ENCODE results near the gene CFAP73.

The CFAP73 gene

GRCh38 chr12:113142173-113142885 is 7.2 kb upstream of the CFAP73 start:
- DNase-seq (ENCODE audit: low read depth): no peak

- no peak for DNase-seq (ENCODE audit: low read depth)
Measured at GRCh38 chr12:113142886-113143332, 6.6 kb upstream of the CFAP73 start.

DNA sequence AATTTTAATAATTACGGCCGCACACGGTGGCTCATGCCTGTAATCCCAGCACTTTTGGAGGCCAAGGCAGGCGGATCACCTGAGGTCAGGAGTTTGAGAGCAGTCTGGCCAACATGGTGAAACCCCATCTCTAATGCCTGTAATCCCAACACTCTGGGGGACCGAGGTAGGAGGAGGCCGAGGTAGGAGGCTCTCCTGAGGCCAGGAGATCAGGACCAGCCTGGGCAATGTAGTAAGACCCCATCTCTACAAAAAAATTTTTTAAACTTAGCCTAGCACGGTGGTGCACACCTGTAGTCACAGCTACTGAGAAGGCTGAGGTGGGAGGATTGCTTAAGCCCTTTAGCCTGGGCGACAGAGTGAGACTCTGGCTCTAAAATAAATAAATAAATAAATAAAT is 5.6 kb upstream of the CFAP73 start:
- no peak for DNase-seq (ENCODE audit: low read depth)

- DNase-seq (ENCODE audit: low read depth): no peak
Measured at GRCh38 chr12:113144806-113145205, 4.7 kb upstream of the CFAP73 start.

- no peak for DNase-seq (ENCODE audit: low read depth)
Measured at GRCh38 chr12:113145720-113146551, 3.6 kb upstream of the CFAP73 start.

DNA sequence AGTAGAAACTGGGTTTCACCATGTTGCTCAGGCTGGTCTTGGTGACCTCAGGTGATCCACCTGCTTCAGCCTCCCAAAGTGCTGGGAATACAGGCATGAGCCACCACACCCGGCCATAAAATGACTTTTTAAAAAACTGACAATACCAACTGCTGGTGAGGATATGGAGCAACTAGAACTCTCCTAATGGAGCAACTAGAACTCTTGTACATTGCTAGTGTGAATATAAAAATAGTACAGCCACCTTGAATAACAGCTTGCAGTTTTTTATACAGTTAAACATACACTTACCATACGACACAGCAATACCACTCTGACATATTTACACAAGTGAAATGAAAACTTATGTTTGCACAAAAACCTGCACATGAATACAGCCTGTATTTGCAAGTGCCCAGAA is 2.5 kb upstream of the CFAP73 start:
- DNase-seq (ENCODE audit: low read depth): no peak

DNA sequence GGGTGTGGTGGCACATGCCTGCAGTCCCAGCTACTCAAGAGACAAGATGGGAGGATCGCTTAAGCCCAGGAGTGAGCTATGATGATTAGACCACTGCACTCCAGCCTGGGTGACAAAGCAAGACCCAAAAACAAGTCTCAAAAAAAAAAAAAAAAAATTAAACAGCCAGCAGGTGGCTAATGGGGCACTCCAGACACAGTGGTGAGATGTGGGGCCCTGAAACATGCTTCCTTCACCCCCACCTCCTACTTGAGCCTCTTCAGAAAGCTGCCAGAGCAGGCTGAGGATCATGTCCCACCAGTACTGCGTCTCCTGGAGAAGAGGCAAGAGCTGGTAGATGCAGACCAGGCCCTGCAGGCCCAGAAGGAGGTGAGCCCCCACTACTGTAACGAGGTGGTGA is 2.1 kb downstream of the CFAP73 start:
- no peak for DNase-seq (ENCODE audit: low read depth)

DNA sequence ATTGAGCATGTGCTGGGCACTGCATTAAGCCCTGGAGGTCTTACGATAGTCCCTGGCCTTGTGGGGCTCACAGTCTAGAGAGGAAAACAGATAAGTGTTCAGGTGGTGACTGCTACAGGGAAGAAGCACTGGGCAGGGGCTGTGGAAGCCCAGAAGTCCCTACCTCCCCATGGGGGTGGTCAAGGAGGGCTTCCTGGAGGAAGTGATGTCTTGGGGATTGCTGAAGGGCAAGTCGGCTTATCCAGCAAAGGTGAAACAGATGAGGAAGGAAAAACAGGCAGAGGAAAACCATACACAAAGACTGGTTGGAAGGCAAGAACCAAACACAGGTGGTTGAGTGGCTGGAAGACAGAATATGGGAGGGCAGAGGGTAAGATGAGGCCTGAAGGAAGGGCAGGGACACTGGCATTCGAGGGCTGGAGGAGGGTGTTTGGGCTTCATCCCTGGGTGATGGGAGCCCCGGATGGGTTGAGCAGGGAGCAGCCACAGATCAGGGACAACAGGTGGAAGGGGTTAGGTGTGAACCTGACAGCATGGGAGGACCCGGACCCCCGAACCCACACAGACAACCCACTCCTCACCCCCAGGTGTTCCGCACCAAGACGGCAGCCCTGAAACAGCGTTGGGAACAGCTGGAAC is 2.8 kb downstream of the CFAP73 start:
- no peak for DNase-seq (ENCODE audit: low read depth)

DNA sequence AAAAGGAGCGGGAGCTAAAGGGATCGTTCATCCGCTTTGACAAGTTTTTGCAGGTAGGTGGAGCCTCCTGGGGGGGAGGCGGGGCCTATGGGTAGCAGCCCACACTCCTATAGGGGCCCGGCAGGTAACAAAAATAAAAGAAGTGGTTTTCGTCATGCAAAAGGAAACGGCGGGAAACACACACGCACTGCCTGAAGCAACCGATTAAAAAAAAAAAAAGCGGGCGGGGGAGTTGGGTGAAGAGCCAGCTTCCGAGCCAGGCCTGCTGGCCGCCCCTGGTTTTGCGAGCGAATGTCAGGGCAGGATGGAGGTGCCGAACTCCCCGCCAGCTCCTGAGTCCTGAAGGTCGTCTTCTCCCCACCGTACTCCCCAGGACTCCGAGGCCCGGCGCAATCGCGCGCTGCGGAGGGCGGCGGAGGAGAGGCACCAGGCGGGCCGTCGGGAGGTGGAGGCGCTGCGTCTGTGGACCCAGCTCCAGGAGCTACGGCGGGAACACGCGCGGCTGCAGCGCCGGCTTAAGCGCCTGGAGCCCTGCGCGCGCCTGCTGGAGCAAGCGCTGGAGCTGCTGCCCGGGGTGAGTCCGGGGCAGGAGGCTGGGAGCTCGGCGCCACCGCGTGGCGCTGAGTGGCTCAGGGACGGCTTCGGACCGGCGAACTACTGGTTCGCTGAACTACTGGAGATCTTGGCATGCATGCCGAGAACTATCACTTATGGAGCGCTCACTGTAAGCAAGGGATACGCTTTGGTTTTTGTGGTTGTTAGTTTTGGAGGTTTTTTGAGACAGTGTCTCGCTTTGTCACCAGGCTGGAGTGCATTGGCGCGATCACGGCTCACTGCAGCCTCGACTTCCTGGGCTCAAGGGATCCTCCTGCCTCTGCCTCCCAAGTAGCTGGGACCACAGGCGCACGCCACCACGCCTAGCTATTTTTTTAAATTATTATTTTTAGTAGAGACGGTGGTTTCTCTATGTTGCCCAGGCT is 3.6 kb downstream of the CFAP73 start:
- DNase-seq (ENCODE audit: low read depth): peak; percentile 36

- DNase-seq (ENCODE audit: low read depth): no peak
Measured at GRCh38 chr12:113154351-113154973, 4.9 kb downstream of the CFAP73 start.

- DNase-seq (ENCODE audit: low read depth): no peak
Measured at GRCh38 chr12:113155060-113155459, 5.5 kb downstream of the CFAP73 start.

DNA sequence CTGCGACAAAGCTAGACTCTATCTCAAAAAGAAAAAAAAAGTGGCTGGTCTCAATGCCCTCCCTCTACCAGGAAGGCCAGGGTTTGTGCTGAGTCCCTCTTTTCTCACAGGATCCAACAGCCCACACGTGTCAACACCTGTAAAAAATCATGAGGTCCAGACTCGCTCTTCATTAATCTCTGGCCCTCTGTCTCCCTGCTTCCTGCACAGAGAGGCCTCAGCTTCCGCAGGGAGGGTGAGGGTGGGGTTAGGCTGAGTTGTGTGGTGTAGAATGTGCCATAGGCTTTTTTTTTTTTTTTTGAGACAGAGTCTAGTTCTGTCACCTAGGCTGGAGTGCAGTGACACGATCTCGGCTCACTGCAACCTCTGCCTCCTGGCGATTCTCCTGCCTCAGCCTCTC is 6.1 kb downstream of the CFAP73 start:
- DNase-seq (ENCODE audit: low read depth): no peak

GRCh38 chr12:113157218-113157859 is 7.8 kb downstream of the CFAP73 start:
- DNase-seq (ENCODE audit: low read depth): no peak

GRCh38 chr12:113158439-113159203 is 9.1 kb downstream of the CFAP73 start:
- DNase-seq (ENCODE audit: low read depth): no peak

DNA sequence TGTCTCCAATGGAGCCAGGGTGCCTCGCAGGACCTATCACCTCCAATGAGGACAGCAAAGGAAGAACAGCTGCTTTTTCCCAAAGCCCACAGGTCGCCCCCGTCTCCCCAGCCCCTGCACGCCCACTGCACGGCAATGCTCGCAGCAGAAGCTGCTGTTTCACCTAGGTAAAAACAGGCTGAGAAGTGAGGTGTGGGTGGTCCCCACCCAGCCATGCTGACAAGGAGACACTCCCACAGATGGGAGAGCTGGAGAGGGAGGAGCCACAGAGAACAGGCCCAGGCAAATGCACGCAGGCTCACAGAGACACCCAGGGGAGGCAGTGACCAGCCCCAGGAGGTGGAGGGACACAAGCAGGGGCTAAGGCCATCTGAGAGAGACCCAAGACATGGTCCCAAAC is 10.4 kb downstream of the CFAP73 start:
- no peak for DNase-seq (ENCODE audit: low read depth)

- no peak for DNase-seq (ENCODE audit: low read depth)
Measured at GRCh38 chr12:113161415-113162016, 12.0 kb downstream of the CFAP73 start.

DNA sequence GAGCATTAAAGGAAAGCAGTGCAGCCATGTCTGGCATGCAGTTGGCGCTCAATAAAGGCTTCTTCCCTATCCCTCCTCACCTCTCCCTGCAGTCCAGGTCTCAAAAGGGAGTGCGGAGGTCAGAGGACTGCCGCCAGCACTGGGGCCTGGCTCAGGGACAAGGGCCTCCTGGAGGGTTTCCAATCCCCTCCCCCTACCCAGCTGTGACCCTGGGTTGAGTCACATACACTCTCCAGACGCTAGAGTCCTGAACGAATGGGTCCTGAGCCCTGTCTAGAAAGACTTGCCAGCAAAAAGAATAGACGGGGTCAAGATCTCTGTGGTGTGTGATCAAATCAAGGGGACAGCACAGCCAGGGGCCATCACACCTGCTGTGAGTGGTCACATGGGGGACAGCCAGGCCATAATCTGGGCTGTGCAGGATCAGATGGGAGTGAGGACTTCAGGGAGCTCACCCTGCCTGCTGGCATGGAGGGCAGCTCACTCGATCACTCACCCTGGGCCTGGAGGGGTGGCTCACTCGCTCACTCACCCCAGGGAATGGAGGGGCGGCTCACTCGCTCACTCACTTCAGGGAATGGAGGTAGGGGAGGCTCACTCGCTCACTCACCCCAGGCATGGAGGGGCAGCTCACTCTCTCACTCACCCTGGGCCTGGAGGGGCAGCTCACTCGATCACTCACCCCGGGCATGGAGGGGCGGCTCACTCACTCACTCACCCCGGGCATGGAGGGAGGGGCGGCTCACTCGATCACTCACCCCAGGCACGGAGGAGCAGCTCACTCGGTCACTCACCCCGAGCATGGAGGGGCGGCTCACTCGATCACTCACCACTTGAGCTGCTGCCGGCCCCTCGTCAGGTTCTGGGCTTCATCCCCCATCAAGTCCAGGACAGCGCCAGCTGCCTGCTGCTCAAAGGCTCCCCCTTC is 12.8 kb downstream of the CFAP73 start:
- DNase-seq (ENCODE audit: low read depth): no peak

DNA sequence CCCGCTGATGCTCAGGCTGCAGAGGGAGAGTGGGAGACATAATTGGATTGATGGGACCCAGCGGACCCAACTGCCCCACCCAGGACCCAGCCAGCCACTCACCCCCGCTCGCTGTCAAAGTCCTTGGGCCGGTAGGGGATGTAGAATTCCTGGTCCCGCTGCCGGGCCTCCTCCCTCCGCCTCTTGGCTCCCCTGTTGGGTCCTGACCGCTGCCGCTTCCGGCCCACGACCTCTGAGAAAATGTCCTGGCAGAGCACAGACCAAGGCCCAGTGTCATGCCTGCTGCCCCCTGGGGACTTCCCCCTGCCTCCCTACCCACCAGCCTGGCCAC is 13.5 kb downstream of the CFAP73 start:
- no peak for DNase-seq (ENCODE audit: low read depth)

GRCh38 chr12:113164014-113164413 is 14.5 kb downstream of the CFAP73 start:
- DNase-seq (ENCODE audit: low read depth): no peak
